ENCODE measurements around the gene ALDH1B1.

Gene ALDH1B1

DNA sequence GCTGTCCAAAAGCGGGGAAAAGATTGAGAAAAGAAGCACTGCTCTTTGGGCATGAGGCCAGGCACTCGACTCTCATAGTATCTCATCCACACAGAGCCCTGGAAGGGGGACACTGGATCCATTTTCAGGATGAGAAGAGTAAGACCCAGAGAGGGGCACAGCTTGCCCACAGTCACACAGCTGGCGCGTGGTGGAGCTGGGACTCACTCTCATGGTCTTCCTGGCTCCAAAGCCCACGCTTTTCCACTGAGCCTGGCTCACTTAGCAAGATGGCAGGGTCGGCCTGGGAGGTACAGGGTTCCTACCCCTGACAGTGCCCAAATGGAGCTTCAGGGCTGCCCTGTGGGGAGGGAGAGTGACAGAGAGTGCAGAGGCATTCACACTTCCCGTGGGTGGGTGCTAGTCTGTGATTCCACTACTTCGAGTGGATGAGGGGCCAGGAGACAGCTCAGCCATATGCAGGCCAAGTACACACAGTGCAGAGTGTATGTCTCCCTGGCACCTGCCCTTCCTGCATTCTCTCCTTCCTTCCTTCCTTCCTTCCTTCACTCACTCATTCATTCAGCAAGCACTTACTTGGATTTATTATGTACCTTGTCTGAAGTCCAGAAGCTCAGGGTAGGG, 50.1 kb downstream of the ALDH1B1 start:
- no peak for DNase-seq

DNA sequence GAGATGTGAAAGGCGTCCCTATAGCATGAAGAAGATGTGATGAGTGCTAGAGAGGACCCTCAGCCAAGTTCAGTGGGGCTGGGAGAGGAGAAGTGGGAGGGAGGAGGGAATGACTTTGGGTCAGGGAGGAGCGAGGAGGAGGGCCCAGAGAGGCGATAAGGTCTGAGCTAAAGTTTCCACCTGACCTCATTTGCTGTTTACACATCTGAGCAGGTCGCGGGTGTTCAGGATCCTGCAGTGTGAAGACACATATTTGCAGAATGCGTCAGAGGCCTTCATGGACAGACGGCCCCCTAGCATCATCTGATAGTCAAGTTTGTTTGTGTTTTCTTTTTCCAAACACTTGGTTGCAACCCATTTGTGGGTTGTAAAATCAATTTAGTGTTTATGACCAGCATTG, 50.7 kb downstream of the ALDH1B1 start:
- no peak for DNase-seq

DNA sequence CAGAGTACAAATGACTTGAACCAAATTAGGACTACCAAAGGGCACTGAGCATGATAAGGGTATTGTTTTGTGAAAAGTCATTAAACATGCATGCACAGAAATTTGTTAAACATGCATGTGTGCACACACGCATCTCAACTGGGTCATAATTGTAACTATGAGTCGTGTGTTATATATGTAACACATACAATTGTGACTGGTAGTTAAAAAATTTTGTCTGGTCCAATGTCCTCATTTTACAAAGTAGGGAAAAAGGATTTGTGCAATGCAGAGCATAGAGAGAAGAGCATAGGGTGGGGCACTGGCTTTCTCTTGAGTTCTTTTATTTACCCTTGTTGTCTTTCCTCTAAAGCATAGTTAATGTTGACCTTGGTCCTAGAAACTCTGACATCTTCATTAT, 51.1 kb downstream of the ALDH1B1 start:
- DNase-seq, result no peak

DNA sequence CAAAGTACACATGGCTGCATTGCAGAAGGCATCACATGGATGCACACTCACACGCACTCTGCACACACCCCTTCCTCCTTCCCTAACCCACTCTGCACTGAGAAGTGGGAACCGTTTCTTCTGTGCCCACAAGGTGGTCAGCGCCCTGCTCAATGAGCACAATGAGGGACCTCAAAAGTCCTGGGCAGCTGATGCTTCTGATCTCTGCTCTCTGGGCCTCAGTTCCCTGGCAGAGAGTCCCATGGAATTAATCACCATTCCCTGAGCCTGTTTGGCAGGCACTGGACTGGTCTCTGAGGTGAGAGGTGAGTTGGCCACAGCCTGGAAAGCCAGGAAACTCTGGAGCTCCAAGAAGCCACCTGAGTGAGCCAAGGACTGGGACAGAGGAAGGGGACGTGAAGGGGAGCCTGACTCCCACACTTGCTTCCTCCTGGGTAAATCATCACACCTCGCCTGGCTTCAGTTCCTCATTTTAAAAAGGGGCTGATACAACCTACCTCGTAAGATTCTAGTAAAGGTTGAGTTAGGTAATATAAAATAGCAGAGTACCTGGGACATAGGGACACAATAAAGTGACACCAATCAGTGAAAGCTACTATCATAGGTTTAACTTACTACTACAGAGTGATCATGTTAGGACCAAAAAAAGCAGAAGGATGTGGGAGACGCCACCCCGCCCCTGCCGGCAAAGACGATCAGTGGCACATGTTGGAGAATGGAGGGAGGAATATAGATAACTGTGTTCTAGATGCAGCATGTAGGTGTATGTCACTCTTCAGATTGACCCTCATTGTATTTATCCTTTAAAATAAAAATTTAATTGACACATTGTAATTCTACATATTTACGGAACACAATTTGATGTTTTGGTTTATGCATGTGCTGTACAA, 52.9 kb downstream of the ALDH1B1 start:
- no peak for DNase-seq

DNA sequence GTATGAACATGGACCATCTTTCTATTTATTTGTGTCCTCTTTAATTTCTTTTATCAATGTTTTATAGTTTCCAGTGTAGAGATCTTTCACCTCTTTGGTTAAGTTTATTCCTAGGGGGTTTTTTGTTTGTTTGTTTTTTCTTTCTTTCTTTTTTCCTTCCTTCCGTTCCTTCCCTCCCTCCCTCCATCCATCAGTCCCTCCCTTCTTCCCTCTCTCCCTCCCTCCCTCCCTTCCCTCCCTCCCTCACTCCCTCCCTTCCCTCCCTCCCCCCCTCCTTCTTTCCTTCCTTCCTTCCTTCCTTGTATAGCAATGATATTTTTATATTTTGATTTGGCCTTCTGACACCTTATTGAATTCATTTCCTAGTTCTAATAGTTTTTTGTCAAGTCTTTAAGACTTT, 55.2 kb downstream of the ALDH1B1 start:
- no peak for DNase-seq
